GM12878 (cell line): ENCODE results near the gene RAB35.

Experiments
- POLR2A ChIP-seq: IDR thresholded peaks from 2 replicates; pipeline ENCODE4 v1.6.1; 2011; ENCODE audit warnings: low read depth, mild to moderate bottlenecking, low read length
- TF ChIP-seq, protein P1 (sequence below), 3 experiments: IDR thresholded peaks in 2 of 3; conservative IDR thresholded peaks in 1 of 3; 2 replicates each; pipeline ENCODE4 v1.5.1; 2011; ENCODE audit warnings: low read depth in 3 of 3, low read length in 3 of 3, mild to moderate bottlenecking in 3 of 3, control low read depth in 2 of 3, moderate library complexity in 2 of 3, inconsistent platforms in 1 of 3, mixed read lengths in 1 of 3; ENCODE audit not compliant: control insufficient read depth in 2 of 3, insufficient read depth in 1 of 3; ENCODE audit errors: extremely low read depth in 1 of 3

GRCh38 chr12:120126635-120127005 is 10.1 kb upstream of the RAB35 start:
- TF ChIP-seq POLR2A = no peak
- TF ChIP-seq, protein P1, sequence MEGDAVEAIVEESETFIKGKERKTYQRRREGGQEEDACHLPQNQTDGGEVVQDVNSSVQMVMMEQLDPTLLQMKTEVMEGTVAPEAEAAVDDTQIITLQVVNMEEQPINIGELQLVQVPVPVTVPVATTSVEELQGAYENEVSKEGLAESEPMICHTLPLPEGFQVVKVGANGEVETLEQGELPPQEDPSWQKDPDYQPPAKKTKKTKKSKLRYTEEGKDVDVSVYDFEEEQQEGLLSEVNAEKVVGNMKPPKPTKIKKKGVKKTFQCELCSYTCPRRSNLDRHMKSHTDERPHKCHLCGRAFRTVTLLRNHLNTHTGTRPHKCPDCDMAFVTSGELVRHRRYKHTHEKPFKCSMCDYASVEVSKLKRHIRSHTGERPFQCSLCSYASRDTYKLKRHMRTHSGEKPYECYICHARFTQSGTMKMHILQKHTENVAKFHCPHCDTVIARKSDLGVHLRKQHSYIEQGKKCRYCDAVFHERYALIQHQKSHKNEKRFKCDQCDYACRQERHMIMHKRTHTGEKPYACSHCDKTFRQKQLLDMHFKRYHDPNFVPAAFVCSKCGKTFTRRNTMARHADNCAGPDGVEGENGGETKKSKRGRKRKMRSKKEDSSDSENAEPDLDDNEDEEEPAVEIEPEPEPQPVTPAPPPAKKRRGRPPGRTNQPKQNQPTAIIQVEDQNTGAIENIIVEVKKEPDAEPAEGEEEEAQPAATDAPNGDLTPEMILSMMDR (IDR thresholded peaks at IDR 0.05 in 2 of 3, conservative IDR thresholded peaks at IDR 0.05 in 1 of 3; ENCODE audit: control insufficient read depth in 2 of 3, extremely low read depth in 1 of 3, insufficient read depth in 1 of 3, low read depth in 3 of 3, low read length in 3 of 3) = no peak
